HG02870 (cell line): ENCODE measurements around the gene ZGLP1.
"Not testable (repeated sequence)": the region's sequence is repeated elsewhere in the genome, so short reads cannot be mapped to it uniquely, and the experiment has no call there.

Source experiments
- ATAC-seq: cut with Tn5 transposase; IDR thresholded peaks from one replicate; pipeline ENCODE4 v1.9.1; 2021; ENCODE audit warnings: mild to moderate bottlenecking, moderate library complexity; ENCODE audit not compliant: unreplicated experiment

Gene ZGLP1

DNA sequence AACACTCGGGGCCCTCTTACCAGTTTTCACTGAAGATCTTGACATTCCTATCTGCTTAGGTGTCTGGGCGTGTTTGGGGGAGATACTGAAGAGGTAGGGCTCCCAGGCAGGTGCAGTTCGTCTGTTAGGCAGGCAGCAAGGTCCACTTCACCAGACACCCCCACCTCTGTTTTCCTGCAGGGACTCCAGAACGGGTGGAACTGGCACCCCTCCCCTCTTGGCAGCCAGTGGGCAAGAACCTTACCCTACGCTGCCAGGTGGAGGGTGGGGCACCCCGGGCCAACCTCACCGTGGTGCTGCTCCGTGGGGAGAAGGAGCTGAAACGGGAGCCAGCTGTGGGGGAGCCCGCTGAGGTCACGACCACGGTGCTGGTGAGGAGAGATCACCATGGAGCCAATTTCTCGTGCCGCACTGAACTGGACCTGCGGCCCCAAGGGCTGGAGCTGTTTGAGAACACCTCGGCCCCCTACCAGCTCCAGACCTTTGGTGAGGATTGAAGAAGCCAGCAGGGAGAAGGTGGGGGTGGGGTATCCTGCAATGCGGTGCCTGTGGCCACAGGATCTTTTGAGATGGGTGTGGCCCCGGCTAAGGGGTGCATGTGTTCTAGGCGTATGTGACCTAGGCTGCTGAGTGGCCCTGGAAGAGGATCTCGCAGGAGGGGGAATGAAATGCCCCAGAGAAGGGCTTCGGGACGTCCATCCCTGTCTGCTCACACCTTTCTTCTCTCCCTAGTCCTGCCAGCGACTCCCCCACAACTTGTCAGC is 26.1 kb downstream of the ZGLP1 start:
- no peak for ATAC-seq

DNA sequence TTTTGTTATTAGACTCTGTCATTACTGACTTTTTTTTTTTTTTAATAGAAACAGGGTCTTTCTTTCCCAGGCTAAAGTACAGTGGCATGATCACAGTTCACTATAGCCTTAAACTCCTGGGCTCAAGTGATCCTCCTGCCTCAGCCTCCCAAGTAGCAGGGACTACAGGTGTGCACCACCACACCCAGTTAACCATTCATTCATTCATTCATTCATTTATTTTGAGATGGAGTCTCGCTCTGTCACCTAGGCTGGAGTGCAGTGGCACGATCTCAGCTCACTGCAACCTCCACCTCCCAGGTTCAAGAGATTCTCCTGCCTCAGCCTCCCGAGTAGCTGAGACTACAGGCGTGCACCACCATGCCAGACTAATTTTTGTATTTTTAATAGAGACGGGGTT is 27.6 kb downstream of the ZGLP1 start:
- not testable (repeated sequence) for ATAC-seq

DNA sequence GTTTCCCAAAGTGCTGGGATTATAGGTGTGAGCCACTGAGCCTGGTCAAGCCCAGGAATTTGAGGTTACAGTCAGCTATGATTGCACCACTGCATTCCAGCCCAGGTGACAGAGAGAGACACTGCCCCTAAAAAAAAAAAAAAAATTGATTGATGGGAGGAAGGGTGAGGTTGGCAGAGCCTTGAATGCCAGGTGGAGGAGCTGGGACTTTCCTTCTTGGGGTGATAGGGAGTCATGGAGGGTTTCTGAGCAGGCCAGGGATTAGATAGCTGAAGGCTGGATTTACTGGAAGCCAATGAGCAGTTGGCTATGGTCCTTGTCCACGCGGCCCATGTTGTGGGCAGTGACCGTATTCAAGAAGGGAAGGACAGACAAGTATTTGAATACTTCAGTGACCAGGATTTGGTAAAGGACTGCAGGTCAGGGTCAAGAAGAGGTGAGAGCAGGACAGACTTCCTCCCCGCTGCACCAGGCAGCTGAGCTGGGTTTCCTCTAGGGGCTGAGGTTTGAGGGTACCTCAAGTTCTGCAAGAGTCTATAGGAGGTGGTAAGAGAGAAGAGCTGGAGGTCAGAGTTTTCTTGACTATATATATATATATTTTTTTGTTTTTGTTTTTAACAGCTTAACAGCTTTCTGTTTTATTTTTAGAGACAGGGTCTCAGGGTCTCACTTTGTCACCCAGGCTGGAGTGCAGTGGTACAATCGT is 29.7 kb downstream of the ZGLP1 start:
- ATAC-seq: no peak

DNA sequence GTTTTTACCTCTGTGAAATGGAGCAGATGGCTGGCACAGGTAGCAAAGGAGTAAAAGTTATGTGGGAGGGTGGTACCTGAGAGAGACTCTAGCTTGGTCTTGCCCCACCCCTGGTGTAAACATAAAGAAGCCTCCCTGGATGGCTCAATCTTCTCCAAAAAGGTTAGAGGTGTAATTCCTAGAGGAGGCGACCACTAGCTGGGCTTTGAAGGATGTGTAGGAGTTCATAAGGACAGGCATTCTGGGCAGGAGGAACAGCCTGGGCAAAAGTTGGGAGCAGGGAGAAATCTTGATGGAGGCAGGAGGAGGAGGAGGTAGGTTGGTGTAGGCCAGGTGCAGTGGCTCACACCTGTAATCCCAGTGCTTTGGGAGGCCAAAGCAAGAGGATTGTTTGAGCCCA is 30.7 kb downstream of the ZGLP1 start:
- ATAC-seq: no peak

DNA sequence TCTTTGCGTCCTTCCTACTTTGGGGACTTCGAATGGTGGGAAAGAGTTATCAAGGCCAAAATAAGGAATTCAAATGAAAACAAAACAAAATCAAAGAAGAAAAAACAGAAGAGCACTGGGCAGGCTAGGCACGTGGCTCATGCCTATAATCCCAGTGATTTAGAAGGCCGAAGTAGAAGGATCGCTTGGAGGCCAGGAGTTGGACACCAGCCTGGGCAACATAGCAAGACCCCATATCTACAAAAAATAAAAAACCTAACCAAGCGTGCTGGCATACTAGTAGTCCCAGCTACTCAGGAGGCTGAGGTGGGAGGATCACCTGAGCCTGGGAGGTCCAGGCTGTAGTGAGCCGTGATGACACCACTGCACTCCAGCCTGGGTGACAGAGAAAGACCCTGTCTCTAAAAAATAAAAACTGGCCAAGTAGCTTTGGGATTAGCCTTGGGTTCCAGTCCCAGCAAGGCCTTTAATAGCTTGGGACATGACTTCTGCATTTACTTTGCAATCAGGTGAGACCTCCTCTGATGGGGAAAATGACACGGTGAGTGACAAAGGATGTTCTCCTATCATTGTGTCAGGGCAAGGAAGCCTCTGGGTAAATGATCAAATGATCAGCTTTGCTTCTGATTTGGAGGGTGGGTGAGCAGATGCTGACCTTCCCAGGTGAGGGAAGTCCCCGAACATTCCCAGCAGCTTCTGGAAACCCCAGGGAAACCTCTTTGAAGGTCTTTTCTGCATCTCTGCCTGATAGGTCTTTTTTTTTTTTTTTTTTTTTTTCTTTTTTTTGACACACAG is 31.6 kb downstream of the ZGLP1 start:
- ATAC-seq: no peak

DNA sequence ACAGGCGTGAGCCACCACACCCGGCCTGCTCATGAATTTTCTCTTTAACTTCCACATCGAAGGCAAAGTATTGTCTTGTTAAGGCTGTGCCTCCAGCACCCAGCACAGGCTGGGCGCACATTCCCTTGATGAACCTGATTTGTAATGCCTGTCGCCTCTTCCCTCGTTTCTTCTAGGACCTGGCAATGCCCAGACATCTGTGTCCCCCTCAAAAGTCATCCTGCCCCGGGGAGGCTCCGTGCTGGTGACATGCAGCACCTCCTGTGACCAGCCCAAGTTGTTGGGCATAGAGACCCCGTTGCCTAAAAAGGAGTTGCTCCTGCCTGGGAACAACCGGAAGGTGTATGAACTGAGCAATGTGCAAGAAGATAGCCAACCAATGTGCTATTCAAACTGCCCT is 35.0 kb downstream of the ZGLP1 start:
- no peak for ATAC-seq

DNA sequence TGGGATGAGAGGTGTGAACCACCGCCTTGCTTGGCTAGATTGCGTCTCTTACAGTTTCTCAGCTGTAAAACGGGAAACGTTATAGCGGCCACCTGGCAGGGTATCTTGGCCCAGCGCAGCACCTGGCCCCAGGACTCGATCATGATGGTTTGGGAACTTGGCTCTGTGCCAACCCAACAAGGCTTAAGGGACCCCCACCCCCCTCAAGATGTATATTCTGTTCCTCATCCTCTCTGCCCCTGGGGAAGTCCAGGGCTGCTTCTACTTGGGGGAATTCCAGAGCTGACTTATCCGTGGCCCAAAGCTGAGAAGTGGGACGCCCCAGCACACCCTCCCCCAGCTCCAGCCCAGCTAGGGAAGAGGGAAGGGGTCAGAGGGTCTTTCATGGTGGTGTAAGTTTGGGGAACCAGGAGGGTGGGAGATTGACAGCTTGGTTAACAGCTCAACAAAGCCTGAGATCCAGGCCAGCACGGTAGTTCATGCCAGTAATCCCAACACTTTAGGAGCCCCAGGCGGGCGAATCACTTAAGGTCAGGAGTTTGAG is 38.0 kb downstream of the ZGLP1 start:
- ATAC-seq: no peak

DNA sequence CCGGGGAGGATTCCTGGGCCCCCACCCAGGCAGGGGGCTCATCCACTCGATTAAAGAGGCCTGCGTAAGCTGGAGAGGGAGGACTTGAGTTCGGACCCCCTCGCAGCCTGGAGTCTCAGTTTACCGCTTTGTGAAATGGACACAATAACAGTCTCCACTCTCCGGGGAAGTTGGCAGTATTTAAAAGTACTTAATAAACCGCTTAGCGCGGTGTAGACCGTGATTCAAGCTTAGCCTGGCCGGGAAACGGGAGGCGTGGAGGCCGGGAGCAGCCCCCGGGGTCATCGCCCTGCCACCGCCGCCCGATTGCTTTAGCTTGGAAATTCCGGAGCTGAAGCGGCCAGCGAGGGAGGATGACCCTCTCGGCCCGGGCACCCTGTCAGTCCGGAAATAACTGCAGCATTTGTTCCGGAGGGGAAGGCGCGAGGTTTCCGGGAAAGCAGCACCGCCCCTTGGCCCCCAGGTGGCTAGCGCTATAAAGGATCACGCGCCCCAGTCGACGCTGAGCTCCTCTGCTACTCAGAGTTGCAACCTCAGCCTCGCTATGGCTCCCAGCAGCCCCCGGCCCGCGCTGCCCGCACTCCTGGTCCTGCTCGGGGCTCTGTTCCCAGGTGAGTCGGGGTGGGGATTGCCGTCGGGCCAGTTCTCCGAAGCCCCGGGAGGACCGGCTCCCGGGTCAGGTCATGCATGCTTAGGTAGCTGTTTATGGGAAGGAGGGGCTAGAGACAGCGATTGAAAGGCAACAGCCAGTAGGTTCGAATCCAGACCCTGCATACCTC is 38.8 kb downstream of the ZGLP1 start, which contains the start of gene ICAM1:
Gene ICAM1 (plus strand): TSS at position 505 of the 779 bp plus-strand sequence. CDS start 40 bp downstream, at position 545.
- no peak for ATAC-seq

DNA sequence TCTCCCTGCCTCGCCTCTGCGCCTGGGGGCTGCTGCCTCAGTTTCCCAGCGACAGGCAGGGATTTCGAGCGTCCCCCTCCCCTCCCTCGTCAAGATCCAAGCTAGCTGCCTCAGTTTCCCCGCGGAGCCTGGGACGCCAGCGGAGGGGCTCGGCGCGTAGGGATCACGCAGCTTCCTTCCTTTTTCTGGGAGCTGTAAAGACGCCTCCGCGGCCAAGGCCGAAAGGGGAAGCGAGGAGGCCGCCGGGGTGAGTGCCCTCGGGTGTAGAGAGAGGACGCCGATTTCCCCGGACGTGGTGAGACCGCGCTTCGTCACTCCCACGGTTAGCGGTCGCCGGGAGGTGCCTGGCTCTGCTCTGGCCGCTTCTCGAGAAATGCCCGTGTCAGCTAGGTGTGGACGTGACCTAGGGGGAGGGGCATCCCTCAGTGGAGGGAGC is 39.4 kb downstream of the ZGLP1 start:
- peak; percentile 38 for ATAC-seq

DNA sequence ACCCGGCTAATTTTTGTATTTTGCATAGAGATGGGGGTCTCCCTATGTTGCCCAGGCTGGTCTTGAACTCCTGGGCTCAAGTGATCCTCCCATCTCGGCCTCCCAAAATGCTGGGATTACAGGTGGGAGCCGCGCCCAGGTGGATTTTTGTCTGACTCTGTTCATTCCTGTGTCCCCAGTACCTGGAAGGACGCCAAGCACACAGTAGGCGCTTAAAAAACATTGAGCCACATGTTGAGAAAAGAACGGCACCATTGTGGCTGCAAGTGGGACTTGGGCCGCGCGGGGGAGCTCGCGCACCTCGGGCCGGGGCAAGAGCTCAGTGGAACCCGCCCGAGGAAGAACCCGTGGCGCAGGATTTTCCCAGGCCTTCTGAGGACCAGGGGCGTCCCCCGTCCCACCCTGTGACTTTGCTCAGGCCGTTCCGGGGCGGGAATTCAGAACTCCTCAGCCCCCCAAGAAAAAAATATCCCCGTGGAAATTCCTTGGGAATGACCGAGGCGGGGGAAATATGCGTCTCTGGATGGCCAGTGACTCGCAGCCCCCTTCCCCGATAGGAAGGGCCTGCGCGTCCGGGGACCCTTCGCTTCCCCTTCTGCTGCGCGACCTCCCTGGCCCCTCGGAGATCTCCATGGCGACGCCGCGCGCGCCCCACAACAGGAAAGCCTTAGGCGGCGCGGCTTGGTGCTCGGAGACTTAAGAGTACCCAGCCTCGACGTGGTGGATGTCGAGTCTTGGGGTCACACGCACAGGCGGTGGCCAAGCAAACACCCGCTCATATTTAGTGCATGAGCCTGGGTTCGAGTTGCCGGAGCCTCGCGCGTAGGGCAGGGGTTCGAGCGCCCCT is 40.1 kb downstream of the ZGLP1 start:
- ATAC-seq: no peak

DNA sequence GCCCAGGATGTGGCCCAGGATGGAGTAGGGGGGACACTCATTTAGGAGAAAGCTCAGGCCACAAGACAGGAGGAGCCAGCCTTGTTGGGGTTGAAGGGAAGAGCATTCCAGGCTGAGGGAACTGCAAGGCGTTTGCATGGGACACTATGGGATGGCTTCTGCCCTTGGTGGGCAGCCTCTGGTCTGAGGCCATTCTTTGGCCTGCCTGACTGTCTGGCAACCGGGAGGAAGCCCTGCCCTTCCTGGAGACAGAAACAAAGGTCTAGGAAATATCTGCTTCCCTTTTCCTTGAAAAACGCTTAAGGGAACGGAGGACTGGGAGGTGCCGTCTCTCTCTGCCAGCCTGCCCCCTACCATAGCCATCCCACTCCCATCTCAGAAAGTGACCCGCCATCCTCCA is 41.5 kb downstream of the ZGLP1 start:
- no peak for ATAC-seq

DNA sequence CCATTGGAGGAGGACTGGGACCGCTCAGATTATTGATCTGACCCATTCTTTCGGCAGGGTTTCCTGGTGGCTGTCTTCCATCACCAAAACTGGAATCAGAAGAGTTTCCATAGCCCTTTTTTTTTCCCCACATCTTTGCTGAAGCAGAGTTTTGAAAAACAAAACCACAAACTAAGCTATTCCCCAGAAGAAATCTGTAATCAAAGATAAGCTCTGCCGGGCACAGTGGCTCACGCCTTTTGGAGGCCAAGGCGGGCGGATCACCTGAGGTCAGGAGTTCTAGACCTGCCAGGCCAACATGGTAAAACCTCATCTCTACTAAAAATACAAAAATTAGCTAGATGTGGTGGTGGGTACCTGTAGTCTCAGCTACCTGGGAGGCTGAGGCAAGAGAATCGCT is 42.9 kb downstream of the ZGLP1 start:
- ATAC-seq: no peak

DNA sequence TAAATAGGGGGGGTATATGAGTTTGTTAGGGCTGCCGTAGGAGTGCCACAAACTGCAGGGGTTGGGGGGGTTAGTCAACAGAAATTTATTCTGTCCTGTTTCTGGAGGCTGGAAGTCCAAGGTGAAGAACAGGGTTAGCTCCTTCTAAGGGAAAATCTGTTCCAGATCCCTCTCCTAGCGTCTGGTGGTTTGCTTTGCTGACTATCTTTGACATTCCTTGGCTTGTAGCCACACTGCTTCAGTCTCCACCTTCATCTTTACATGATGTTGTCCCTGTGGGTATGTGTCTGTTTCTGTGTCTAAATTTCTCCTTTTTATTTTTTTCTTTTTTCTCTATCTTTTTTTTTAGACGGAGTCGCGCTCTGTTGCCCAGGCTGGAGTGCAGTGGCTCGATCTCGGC is 46.8 kb downstream of the ZGLP1 start:
- ATAC-seq: no peak

DNA sequence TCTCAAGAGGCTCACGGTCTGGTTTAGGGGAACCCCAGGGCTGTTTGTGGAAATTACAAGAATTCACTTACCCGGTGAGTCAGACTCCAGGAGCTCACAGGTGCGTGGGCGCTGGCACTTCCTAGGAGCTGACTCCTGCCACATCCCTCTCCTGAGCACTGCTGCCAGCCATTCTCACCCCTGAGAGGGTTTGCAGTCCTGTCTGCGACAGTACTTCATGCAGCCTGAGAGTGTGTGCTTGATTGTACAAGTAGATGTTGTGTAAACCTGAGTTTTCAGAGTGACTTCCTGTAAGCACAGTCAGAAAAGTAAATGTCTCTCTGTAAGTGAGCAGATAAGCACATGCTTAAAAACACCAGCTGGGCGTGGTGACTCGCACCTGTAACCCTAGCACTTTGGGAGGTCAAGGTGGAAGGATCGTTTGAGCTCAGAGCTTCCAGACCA is 49.5 kb downstream of the ZGLP1 start:
- no peak for ATAC-seq

DNA sequence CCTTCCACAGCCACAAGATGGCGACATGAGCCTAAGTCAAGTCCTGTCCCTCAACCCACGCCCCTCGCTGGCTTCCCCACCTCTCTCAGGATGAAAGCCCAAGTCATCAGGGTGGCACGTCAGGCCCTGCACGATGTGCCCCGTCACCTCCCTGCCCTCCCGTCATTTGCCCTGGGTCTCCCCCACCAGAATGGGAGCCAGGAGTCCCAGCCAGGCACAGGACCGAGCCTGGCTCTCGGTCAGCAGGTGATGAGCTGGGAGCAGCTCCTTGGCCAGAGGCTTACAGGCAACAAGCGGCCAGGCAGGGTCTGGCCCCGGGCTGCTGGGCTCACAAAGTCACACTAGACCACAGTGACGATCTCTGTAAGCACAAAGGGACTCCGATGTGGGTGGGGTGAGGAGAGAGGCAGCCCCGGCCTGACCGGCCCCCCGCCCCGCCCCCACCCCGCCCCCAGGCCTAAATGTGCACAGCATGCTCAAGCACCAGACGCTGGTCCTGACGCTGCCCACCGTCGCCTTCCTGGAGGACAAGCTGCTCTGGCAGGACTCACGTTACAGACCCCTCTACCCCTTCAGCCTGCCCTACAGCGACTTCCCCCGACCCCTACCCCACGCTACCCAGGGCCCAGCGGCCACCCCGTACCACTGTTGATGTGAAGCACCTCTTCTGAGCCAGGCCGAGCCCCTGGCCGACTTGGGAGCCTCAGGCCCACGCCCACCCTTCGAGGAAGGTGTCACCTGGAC is 50.3 kb downstream of the ZGLP1 start:
- ATAC-seq: no peak

DNA sequence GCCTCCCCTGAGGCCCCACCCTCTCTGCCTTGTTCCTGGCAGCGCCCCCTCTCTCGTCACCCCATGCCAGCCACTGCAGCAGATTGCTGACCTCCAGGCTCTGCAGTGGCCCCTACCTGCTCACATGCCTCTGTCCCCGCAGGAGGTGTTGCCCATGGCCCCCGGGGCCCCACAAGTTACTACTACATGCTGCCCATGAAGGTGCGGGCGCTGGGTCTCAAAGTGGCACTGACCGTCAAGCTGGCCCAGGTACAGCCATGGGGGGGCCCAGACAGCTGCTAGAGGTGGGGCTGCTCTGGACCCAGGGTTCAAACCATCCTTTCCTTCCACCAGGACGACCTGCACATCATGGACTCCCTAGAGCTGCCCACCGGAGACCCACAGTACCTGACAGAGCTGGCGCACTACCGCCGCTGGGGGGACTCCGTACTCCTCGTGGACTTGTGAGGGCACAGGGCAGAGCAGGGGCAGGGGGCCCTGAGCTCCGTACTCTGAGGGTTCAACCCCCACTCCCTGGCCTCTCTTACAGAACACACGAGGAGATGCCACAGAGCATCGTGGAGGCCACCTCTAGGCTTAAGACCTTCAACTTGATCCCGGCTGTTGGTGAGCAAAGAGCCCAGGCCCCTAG is 51.4 kb downstream of the ZGLP1 start:
- no peak for ATAC-seq

DNA sequence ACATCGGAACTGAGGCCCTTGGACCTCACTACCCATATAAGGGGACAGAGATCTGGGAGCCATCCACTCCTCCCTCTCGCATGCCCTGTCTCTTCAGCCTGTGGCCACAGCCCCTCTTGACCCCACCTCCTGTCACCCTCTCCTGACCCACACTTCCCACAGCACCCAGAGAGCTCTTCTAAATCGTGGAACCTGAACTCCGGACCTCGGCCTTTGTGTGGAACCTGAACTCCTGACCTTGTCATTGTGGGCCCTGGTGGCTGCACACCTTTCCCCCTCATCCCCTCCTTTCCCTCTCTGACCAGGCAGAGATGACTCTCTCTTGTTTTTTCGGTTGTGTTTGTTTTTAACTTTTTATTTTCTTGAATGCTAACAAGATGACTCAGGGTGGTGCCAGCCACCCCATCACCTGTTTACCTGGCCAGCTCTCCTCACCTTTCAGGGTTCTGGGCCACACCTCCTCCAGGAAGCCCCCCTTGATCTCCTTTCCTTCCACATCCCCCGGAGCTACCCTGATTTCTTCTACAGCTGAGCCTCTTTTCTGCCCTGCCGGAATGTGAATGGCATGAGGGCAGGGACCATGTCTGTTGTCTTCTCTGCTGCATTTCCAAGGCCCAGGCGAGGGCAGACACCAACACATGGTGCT is 52.5 kb downstream of the ZGLP1 start:
- ATAC-seq: no peak

DNA sequence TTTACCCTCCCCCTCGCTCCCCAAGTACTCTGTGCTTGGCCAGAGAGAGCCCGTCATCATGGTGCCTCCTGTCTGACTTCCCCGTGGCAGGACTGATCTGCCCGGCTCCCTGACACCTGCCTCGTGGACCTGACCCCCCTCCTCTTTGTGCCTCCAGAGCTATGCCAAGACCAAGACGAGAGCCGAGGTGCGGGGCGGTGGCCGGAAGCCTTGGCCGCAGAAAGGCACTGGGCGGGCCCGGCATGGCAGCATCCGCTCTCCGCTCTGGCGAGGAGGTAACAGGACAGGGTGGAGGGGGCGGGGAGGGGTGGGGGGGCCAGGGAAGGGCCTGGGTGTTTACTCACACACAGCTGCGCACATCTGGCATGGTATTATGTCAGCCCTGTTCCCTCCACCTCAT is 53.1 kb downstream of the ZGLP1 start:
- ATAC-seq: no peak
